ENCODE measurements around the gene TM6SF1.
"Not testable (repeated sequence)": the region's sequence is repeated elsewhere in the genome, so short reads cannot be mapped to it uniquely, and the experiment has no call there.

The TM6SF1 gene

DNA sequence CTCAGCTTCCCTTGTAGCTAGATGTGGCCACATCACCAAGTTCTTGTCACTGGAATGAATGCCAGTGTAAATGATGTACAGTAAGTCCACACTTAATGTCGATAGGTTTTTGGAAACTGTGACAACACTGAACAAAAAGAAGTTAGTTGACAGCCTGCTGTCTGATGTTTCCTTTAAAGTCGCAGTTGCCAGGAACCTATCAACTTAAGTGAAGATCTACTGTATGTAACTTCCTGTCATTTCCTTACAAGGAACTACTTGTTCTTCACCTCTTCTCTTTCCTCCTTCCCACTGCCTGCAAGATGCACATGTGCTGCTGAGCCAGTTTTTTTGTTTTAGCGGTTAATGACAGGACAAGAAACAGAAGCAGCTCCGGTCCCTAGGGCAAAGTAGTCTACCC, 55.6 kb downstream of the TM6SF1 start:
- FAIRE-seq: no peak
- TF ChIP-seq POLR2A (IDR thresholded peaks at IDR 0.05; ENCODE audit: low read depth, low read length): no peak

DNA sequence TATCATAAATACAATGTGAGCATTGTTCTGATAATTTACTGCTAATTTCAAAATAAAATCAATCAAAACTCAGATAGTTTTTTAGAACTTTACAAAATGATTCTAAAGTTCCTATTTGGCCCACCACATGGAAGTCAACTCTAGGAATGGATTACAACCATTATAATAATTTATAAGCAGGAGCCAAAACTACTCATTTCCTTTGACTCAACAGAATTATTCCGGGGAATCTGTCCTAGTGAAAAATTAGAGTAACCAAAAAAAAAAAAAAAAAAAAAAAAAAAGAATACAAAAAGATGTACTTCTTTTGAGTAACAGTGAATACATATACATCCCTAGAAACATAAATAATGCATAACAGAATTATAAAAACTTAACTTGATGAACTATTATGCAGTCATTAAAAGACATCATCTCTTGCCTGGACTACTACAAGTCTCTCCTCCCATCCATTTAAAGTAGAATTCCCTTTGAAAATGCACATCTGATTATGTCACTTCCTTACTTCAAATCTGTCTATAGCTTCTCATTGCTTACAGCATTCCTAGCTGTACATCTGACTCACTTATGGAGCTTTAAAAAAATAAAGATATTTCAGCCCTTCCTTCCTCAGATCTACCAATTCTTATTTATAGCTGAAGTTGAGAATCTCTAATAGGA, 56.8 kb downstream of the TM6SF1 start:
- DNase-seq (ENCODE audit: insufficient read length, low spot score) (peak; percentile 4), FAIRE-seq (peak; percentile 50)
- TF ChIP-seq POLR2A (IDR thresholded peaks at IDR 0.05; ENCODE audit: low read depth, low read length): no peak

More for the DNA sequence above, 55.6 kb downstream of the TM6SF1 start:
- DNase-seq (ENCODE audit: insufficient read length, low spot score): no peak

DNA sequence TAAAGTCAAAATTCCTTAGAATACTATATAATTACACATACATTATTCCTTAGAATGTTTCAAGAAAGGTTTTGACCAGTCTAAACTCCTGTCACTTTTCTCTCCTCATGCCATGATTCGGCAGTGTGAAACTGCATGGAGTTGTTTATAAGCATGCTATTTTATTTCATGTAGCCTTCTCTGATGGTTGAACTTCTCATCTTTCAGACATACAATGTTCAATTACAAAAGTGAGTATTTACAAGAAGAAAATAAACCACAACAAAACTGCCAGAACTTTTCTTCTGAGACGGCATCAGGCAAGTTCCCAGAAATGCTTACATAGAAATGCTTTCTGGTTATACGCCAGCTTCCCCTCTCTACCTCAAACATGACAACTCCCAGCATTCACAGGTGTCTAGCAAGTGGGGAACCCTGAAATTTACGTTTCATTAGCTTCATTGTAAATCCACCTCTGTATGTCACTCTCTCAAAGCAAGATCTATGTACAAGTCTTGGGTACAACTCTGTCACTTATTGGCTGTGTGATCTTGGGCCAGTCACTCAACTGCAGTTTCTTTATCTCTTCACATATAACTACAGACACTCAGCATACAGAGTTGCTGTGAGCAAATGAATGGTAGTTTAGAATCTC, 57.4 kb downstream of the TM6SF1 start:
- FAIRE-seq: no peak
- no peak for TF ChIP-seq POLR2A (IDR thresholded peaks at IDR 0.05; ENCODE audit: low read depth, low read length)
- DNase-seq (ENCODE audit: insufficient read length, low spot score): no peak

DNA sequence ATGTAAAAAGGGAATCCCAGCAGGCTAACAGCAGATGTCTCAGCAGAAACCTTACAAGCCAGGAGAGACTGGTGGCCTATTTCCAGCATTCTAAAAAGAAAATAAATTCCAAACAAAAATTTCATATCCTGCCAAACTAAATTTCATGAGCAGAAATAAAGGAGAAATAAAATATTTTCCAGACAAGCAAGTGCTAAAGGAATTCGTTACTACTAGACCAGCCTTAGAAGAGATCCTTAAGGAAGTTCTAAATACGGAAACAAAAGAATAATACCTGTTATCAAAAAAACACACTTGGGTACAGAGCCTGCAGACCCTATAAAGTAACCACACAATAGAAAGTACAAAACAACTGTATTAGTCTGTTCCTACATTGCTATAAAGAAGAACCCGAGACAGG, 58.8 kb downstream of the TM6SF1 start:
- TF ChIP-seq POLR2A (IDR thresholded peaks at IDR 0.05; ENCODE audit: low read depth, low read length): no peak
- no peak for FAIRE-seq
- DNase-seq (ENCODE audit: insufficient read length, low spot score): no peak

DNA sequence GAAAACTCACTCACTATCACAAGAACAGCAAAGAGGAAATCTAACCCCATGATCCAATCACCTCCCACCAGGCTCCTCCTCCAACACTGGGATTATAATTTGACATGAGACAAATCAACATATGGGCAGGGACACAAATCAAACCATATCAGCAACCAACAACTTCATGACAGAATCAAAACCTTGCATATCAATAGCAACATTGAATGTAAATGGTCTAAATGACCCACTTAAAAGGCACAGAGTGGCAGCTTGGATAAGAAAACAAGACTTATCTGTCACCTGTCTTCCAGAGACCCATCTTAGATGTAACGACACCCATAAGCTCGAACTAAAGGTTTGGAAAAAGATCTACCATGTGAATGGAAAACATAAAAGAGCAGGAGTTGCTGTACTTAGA, 59.4 kb downstream of the TM6SF1 start:
- FAIRE-seq: no peak
- DNase-seq (ENCODE audit: insufficient read length, low spot score): no peak
- no peak for TF ChIP-seq POLR2A (IDR thresholded peaks at IDR 0.05; ENCODE audit: low read depth, low read length)

DNA sequence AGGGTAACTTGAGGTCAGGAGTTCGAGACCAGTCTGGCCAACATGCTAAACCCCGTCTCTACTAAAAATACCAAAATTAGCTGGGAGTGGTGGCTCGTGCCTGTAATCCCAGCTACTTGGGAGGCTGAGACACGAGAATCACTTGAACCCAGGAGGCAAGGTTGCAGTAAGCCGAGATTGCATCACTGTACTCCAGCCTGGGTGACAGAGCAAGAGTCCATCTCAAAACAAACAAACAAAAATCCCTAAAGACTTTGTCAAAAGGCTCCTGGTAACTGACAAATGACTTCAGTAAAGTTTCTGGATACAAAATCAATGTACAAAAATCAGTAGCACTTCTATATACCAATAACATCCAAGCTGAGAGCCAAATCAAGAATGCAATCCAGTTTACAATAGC, 62.1 kb downstream of the TM6SF1 start:
- DNase-seq (ENCODE audit: insufficient read length, low spot score); FAIRE-seq: not testable (repeated sequence)

DNA sequence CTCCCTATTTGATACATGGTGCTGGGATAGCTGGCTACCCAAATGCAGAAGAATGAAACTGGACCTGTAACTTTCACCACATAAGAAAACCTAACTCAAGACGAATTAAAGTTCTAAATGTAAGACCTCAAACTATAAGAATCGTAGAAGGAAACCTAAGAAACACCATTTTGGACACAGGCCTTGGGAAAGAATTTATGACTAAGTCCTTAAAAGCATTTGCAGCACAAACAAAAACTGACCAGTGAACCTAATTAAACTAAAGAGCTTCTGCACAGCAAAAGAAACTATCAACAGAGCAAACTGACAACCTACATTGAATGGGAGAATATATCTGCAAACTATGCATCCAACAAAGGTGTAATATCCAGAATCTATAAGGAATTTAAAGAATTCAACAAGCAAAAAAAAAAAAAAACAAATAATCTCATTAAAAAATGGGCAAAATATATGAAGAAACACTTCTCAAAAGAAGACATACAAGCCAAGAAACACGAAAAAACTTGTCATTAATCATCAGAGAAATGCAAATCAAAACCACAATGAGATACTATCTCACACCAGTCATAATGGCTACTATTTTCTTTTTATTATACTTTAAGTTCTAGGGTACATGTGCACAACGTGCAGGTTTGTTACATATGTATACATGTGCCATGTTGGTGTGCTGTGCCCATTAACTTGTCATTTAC, 63.2 kb downstream of the TM6SF1 start:
- no peak for TF ChIP-seq POLR2A (IDR thresholded peaks at IDR 0.05; ENCODE audit: low read depth, low read length)
- no peak for DNase-seq (ENCODE audit: insufficient read length, low spot score)
- FAIRE-seq: no peak

DNA sequence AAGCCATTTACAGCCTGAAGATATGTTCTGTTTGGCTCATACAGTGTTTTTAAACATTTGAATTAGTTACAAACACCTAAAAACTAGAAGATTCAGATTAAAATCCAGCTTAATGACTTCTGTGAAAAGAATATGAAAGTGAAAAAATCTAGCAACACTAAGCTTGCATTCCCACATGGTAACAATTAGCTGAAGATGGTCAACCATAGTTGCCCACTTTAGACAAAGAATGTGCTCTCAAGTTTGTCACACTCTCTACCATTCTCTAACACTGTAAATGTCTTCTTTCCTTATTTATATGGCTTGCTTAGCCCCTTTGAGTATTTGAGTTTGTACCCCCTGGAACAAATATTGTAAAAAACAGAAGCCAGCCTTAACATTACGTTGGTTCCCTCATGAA, 67.4 kb downstream of the TM6SF1 start:
- FAIRE-seq (no peak), DNase-seq (ENCODE audit: insufficient read length, low spot score) (no peak)
- TF ChIP-seq POLR2A (IDR thresholded peaks at IDR 0.05; ENCODE audit: low read depth, low read length): no peak

DNA sequence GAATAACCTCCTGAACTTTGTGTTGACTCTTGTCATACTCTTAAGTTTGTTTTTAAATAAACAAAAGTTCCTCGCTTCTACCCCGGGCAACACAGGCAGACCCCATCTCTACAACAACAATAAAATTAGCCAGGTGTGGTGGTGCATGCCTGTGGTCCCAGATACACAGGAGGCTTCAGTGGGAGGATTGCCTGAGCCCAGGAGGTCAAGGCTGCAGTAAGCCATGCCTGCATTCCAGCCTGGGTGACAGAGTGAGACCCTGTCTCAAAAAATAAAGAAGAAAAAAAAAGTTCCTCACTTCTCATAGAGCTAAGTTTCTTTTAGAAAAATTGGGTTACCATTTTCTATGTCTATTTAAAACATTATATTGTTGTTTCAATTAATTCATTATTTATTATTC, 70.9 kb downstream of the TM6SF1 start:
- TF ChIP-seq POLR2A (IDR thresholded peaks at IDR 0.05; ENCODE audit: low read depth, low read length): no peak
- FAIRE-seq (no peak), DNase-seq (ENCODE audit: insufficient read length, low spot score) (no peak)

DNA sequence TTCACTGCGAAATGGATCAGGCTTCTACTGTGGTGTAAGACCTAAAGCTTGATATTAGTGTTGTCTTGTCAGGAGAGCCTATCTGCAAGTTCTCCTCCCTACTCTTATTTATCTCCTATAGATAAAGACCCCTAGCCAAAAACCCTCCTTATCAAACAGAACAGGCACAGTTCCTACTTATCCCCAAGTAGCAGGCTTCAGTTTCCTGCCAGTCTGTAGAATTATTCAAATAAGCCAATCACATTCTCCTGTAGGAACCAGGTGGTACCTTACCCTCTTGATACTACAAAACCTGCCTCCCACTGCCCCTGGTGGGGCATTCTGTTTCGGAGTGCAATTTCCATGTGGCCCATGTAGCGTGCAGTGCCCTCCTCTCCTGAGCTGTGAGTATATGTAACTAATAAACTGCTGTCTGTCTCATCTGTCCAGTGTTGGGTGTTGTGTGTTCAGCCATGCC, 71.5 kb downstream of the TM6SF1 start:
- TF ChIP-seq POLR2A (IDR thresholded peaks at IDR 0.05; ENCODE audit: low read depth, low read length): no peak
- FAIRE-seq (no peak), DNase-seq (ENCODE audit: insufficient read length, low spot score) (no peak)

DNA sequence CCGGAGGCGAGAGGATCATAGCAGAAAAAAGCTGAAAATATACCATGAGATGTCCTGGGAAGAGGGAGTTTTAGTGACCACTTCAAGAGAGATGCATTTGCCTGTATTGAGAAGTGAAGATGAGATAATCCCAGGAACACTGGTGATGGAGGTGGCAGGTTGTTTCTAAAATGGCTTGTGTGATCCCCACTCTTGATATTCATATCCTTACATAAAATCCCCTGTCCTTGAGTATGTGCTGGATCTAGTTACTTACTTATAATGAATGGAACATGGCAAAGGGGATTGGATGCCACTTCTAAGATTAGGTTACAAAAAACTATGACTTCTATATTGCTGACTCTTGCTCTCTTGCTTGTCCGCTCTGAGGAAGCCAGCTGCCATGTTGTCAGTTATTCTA, 78.1 kb downstream of the TM6SF1 start:
- no peak for TF ChIP-seq POLR2A (IDR thresholded peaks at IDR 0.05; ENCODE audit: low read depth, low read length)
- DNase-seq (ENCODE audit: insufficient read length, low spot score) (no peak), FAIRE-seq (no peak)
